KMS-11 (cell line): ENCODE measurements around the gene GLIS1.

Experiments used
- H2AFZ ChIP-seq: fragments of 200-600 bp; sonication (generic); 2 replicates; pipeline ENCODE4 v1.6.1; 2016; ENCODE audit warnings: antibody characterized with exemption, mixed run types, low read depth
- H3K27ac ChIP-seq: fragments of 200-600 bp; sonication (generic); 2 replicates; pipeline ENCODE4 v1.6.1; 2016; ENCODE audit warnings: mild to moderate bottlenecking, mixed run types
- H3K27me3 ChIP-seq: fragments of 200-600 bp; sonication (generic); 2 replicates; pipeline ENCODE4 v1.6.1; 2017; ENCODE audit warnings: mild to moderate bottlenecking, low read depth, mixed run types, moderate library complexity; ENCODE audit not compliant: insufficient read depth
- H3K36me3 ChIP-seq: fragments of 200-600 bp; sonication (generic); 2 replicates; pipeline ENCODE4 v1.6.1; 2017; ENCODE audit warnings: mild to moderate bottlenecking, mixed run types; ENCODE audit not compliant: insufficient read depth
- H3K4me1 ChIP-seq: fragments of 200-600 bp; sonication (generic); 2 replicates; pipeline ENCODE4 v1.6.1; 2016; ENCODE audit warnings: mild to moderate bottlenecking, low read depth, mixed run types; ENCODE audit not compliant: poor library complexity, severe bottlenecking
- H3K4me2 ChIP-seq: fragments of 200-600 bp; sonication (generic); 2 replicates; pipeline ENCODE4 v1.7.0; 2016; ENCODE audit warnings: mild to moderate bottlenecking, mixed run types
- H3K4me3 ChIP-seq: fragments of 200-600 bp; sonication (generic); IDR thresholded peaks from 2 replicates; pipeline ENCODE4 v1.6.1; 2017; ENCODE audit warnings: low read depth, low read length, mixed read lengths; ENCODE audit not compliant: insufficient read depth
- H3K79me2 ChIP-seq: fragments of 200-600 bp; sonication (generic); 2 replicates; pipeline ENCODE4 v1.6.1; 2016; ENCODE audit warnings: low read depth, mixed run types; ENCODE audit not compliant: insufficient read depth
- H3K9ac ChIP-seq: fragments of 200-600 bp; sonication (generic); 2 replicates; pipeline ENCODE4 v1.6.1; 2016; ENCODE audit warnings: mild to moderate bottlenecking, mixed run types
- H4K20me1 ChIP-seq: fragments of 200-600 bp; sonication (generic); 2 replicates; pipeline ENCODE4 v1.6.1; 2016; ENCODE audit warnings: mild to moderate bottlenecking, mixed run types; ENCODE audit not compliant: insufficient read depth
- TF ChIP-seq, protein P1 (sequence below): fragments of 200-600 bp; sonication (generic); conservative IDR thresholded peaks from 2 replicates; pipeline ENCODE4 v1.6.1; 2017; ENCODE audit warnings: low read depth, mild to moderate bottlenecking, antibody characterized with exemption, low read length, moderate library complexity, mixed read lengths

The GLIS1 gene

DNA sequence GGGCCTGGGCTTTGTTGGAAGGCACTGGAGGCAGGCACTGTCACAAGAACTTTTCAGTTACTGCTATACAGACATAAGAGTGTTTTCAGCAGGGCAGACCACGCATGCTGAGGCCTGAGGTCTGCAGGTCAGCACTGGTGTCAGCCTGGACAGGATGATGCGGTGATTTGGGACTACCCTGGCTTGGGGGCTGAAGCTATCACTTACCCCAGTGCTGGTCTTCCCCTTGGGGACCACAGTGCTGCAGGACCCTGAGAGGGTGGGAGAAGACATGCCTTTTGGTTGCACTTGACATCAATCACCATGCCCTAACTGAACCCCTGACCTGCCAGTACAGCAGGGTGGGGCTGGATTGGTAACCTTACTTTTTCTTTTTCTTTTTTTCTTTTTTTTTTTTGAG, 270.6 kb downstream of the GLIS1 start:
- H3K9ac ChIP-seq: no peak overlapping the region
- no peaks in the 10 kb centered on the region for H3K36me3 ChIP-seq
- no peaks in the 10 kb centered on the region for H3K79me2 ChIP-seq
- H4K20me1 ChIP-seq: no peaks in the 10 kb centered on the region
- no peaks in the 10 kb centered on the region for H3K27me3 ChIP-seq
- H3K4me2 ChIP-seq: no peak overlapping the region
- H3K27ac ChIP-seq: no peak overlapping the region
- no peak overlapping the region for H2AFZ ChIP-seq
- no peaks in the 10 kb centered on the region for H3K4me1 ChIP-seq
- H3K4me3 ChIP-seq: no peak overlapping the region
- TF ChIP-seq, protein P1, sequence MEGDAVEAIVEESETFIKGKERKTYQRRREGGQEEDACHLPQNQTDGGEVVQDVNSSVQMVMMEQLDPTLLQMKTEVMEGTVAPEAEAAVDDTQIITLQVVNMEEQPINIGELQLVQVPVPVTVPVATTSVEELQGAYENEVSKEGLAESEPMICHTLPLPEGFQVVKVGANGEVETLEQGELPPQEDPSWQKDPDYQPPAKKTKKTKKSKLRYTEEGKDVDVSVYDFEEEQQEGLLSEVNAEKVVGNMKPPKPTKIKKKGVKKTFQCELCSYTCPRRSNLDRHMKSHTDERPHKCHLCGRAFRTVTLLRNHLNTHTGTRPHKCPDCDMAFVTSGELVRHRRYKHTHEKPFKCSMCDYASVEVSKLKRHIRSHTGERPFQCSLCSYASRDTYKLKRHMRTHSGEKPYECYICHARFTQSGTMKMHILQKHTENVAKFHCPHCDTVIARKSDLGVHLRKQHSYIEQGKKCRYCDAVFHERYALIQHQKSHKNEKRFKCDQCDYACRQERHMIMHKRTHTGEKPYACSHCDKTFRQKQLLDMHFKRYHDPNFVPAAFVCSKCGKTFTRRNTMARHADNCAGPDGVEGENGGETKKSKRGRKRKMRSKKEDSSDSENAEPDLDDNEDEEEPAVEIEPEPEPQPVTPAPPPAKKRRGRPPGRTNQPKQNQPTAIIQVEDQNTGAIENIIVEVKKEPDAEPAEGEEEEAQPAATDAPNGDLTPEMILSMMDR: no peak

DNA sequence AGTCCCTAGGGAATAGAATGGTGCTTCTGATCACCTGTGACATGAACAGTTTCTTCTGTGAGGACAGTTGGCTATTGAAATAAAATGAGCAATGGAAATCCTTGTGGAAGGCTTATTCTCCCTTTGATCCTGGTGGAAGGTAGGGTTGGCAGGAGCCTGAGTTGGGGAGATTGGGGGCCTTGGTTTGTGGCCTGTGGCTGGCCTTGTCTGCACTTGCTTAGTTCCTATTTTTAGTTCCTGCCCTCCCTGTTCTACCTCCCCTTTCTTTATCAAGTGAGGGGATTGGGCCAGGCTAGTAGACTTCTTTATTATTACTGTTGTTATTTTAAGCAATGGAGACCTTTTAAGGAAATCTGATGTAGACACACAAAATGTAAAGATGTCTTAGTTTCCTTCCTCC, 271.6 kb downstream of the GLIS1 start:
- no peak overlapping the region for H2AFZ ChIP-seq
- no peaks in the 10 kb centered on the region for H3K36me3 ChIP-seq
- no peaks in the 10 kb centered on the region for H3K27me3 ChIP-seq
- H3K4me1 ChIP-seq: no peaks in the 10 kb centered on the region
- no peak overlapping the region for H3K27ac ChIP-seq
- TF ChIP-seq, protein P1: no peak
- no peak overlapping the region for H3K9ac ChIP-seq
- no peak overlapping the region for H3K4me3 ChIP-seq
- no peaks in the 10 kb centered on the region for H3K79me2 ChIP-seq
- no peak overlapping the region for H3K4me2 ChIP-seq
- no peaks in the 10 kb centered on the region for H4K20me1 ChIP-seq

DNA sequence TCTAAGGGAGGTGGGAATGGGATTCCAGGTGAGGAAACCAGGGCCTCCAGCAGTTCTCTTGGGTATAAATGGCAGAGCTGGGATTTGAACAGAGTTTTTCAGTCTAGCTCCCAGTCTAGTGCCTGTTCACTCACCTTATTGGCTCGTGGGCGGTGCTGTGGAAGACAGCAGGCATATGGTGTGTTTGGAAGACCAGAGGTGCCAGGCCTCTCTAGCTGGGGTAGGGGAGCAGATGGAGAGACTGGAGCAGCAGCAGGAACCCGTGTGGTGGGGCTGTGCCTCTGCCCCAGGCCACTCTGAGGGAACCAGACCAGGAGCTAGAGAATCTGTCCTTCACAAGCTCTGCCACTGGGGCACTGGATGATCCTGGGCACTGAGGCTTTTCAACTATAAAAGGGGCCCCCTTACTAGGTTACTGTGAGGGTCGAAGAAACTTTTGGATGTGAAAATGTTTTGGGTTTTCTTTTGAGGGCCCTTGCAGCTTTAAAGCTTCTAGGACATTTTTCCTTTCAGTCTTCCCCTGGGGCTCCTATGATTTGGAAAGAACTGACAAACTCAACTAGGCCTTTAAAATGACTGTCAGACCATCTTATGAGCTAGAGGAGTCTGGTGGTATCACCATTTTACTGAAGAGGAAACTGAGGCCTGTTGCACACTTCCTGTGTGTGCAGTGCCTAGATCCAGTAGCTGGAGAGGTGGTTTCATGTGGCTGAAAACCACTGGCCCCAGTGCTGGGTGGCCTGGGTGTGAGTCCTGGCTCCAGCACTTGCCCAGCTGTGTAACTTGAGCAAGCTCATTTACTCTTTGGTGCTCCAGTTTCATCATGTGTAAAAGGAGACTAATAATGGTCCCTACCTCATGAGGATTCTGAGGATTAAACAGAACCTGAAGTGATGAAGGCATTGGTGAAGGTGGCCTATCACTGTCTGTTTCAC, 273.7 kb downstream of the GLIS1 start:
- TF ChIP-seq, protein P1: no peak

DNA sequence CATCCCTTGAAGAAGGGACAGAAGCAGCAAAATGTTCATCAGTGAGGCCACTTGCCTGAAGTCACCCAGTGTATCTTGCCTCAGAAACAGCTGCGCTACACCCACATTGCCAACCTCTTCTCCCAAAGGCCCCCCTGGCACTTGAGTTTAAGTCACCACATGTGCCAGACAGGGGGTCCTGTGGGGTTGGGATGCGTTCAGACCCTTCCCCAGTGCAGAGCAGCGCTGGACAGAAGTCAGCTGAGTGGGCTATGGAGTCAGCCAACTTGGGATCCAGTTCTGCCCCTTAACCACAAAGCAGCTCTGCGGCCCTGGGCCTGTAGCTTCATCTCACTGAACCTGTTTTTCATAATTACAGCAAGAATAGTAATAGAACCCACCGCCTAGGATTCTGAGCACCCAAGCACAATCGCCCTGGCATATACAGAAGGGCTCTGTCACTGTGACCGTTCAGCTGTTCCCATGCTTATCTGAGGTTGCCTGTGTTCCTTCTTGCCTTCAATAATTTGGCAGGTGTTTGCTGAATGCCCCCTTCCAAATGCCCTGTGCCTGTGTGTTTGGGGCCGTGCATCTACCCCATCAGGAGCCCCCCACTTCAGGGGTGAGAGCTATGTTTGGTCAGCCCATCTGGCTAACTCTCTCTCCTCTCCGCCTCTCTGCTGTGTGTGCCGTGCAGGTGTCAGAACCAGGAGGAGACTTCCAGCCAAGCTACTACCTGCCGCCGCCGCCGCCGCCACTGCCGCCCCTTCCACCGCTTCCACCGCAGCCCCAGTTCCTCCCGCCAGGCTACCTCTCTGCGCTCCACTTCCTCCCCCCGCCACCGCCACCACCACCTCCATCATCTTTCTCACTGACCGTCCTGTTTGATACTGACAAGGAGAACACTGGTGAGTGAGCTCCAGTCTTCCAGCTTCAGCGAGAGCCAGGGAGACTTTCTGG, 274.7 kb downstream of the GLIS1 start:
- H3K27ac ChIP-seq: no peak overlapping the region
- H3K4me3 ChIP-seq: no peak overlapping the region
- H3K9ac ChIP-seq: no peak overlapping the region
- no peaks in the 10 kb centered on the region for H3K4me1 ChIP-seq
- H2AFZ ChIP-seq: no peak overlapping the region
- H3K36me3 ChIP-seq: no peaks in the 10 kb centered on the region
- no peaks in the 10 kb centered on the region for H3K79me2 ChIP-seq
- H3K4me2 ChIP-seq: no peak overlapping the region
- TF ChIP-seq, protein P1: no peak
- no peaks in the 10 kb centered on the region for H3K27me3 ChIP-seq
- H4K20me1 ChIP-seq: no peaks in the 10 kb centered on the region

More for the DNA sequence above, 273.7 kb downstream of the GLIS1 start:
- Histone ChIP-seq H3K27me3 (no peaks in the 10 kb centered on the region), H3K27ac (no peak overlapping the region), H3K4me1 (no peaks in the 10 kb centered on the region), H3K4me2 (no peak overlapping the region), H2AFZ (no peak overlapping the region), H4K20me1 (no peaks in the 10 kb centered on the region), H3K4me3 (no peak overlapping the region), H3K36me3 (no peaks in the 10 kb centered on the region), H3K9ac (no peak overlapping the region), H3K79me2 (no peaks in the 10 kb centered on the region)
